K562 (cell line): ENCODE data around the gene MYL9. TPM values are rescaled to one million over a fixed set of nuclear protein-coding genes. Genes with fewer than 3 reads are reported as not detected.

Source experiments
- ATAC-seq: fragments of 200-7000 bp; cut with Tn5 transposase; 3 replicates; pipeline ENCODE4 v1.9.1; 2020; ENCODE audit warnings: moderate library complexity
- BruUV-seq: library from RNA; stranded (reverse); fragments of 400-500 nt; replicated peaks from 2 replicates; lab custom pipeline; 2021; lab: Mats Ljungman, UMichigan
- CTCF ChIA-PET: fragments of 300-600 bp; formaldehyde crosslinking; extraction: SDS; loops from one replicate; lab custom pipeline; 2021; ENCODE audit warnings: low intra/inter-chr PET ratio; lab: Yijun Ruan, JAX
- POLR2A ChIA-PET: fragments of 300-600, 350-650 bp; sonication (Branson Sonifier 250); formaldehyde crosslinking; extraction: SDS; loops from one replicate; lab custom pipeline; 2021; ENCODE audit warnings: antibody characterized with exemption, inconsistent platforms; lab: Yijun Ruan, JAX
- DNase-seq, 4 experiments: peaks; one replicate each; pipeline versions ENCODE4 v3.0.0 to v3.0.0-alpha.2; 2011 to 2018; ENCODE audit warnings: low spot score in 3 of 4, mixed read lengths in 3 of 4; ENCODE audit errors: extremely low read depth in 1 of 4
- FAIRE-seq: peaks from 2 replicates; lab custom pipeline; 2011; peaks lifted over from hg19 to GRCh38; lab: Jason Lieb, UNC
- H2AFZ ChIP-seq: 2 replicates; pipeline ENCODE4 v1.6.0; 2011; ENCODE audit warnings: low read depth, low read length, control low read depth, inconsistent platforms
- H3K27ac ChIP-seq: fragments of 200-600 bp; 3 replicates; pipeline ENCODE4 v1.8.0; 2011; ENCODE audit warnings: low read depth, mild to moderate bottlenecking, control low read depth, inconsistent platforms, low read length, moderate library complexity, mixed read lengths; ENCODE audit errors: extremely low read depth
- H3K27me3 ChIP-seq, 2 experiments: fragments of 300-600 bp in 1 of 2; 2 replicates in 1 of 2; 3 replicates in 1 of 2; pipeline versions ENCODE4 v1.6.0 to v1.8.0; 2011; ENCODE audit warnings: inconsistent platforms in 2 of 2, low read length in 2 of 2, mild to moderate bottlenecking in 1 of 2, mixed read lengths in 1 of 2, moderate library complexity in 1 of 2; ENCODE audit not compliant: control insufficient read depth in 2 of 2, insufficient read depth in 2 of 2
- H3K36me3 ChIP-seq: fragments of 300-600 bp; 3 replicates; pipeline ENCODE4 v1.8.0; 2011; ENCODE audit warnings: mild to moderate bottlenecking, low read length, inconsistent platforms; ENCODE audit not compliant: control insufficient read depth, insufficient read depth
- H3K4me1 ChIP-seq, 2 experiments: fragments of 200-600 bp in 1 of 2; replicated peaks in 1 of 2; 2 replicates in 1 of 2; 3 replicates in 1 of 2; pipeline versions ENCODE4 v1.5.1 to v1.8.0; 2011; ENCODE audit warnings: inconsistent platforms in 2 of 2, low read length in 2 of 2, mild to moderate bottlenecking in 1 of 2, mixed read lengths in 1 of 2, moderate library complexity in 1 of 2; ENCODE audit not compliant: control insufficient read depth in 2 of 2, insufficient read depth in 2 of 2
- H3K4me2 ChIP-seq: 2 replicates; pipeline ENCODE4 v1.6.1; 2011; ENCODE audit warnings: low read length, control low read depth, inconsistent platforms, mixed read lengths; ENCODE audit not compliant: insufficient read depth
- H3K4me3 ChIP-seq: fragments of 200-600 bp; sonication (generic), shearing (Covaris generic); 2 replicates; pipeline ENCODE4 v1.5.1; 2016; ENCODE audit warnings: control low read depth, inconsistent platforms
- H3K79me2 ChIP-seq: fragments of 200-600 bp; 3 replicates; pipeline ENCODE4 v1.8.0; 2011; ENCODE audit warnings: low read length, inconsistent platforms; ENCODE audit not compliant: control insufficient read depth, insufficient read depth
- H3K9ac ChIP-seq, 2 experiments: 2 replicates each; pipeline versions ENCODE4 v1.6.0 to v1.6.1; 2011; ENCODE audit warnings: low read depth in 2 of 2, low read length in 2 of 2, control low read depth in 1 of 2, inconsistent platforms in 1 of 2, mild to moderate bottlenecking in 1 of 2, mixed read lengths in 1 of 2; ENCODE audit not compliant: insufficient read depth in 1 of 2
- H3K9me1 ChIP-seq: one replicate; pipeline ENCODE4 v1.6.0; 2011; ENCODE audit warnings: inconsistent platforms, mild to moderate bottlenecking, low read length, moderate library complexity; ENCODE audit not compliant: control insufficient read depth, insufficient read depth
- H3K9me3 ChIP-seq: replicated peaks from 2 replicates; pipeline ENCODE4 v1.5.1; 2011; ENCODE audit warnings: low read depth, low read length, inconsistent platforms; ENCODE audit not compliant: control insufficient read depth, insufficient read depth
- H4K20me1 ChIP-seq: replicated peaks from 2 replicates; pipeline ENCODE4 v1.6.1; 2011; ENCODE audit warnings: low read length, inconsistent platforms, mixed read lengths; ENCODE audit not compliant: control insufficient read depth, insufficient read depth
- PHTF2 ChIP-seq: fragments of 250-450 bp; sonication (Bioruptor Pico); IDR thresholded peaks from 2 replicates; pipeline ENCODE4 v1.5.0; 2021; ENCODE audit warnings: mild to moderate bottlenecking
- POLR2G ChIP-seq: fragments of 200-400 bp; formaldehyde crosslinking; IDR thresholded peaks from 2 replicates; pipeline ENCODE4 v1.6.1; 2017; ENCODE audit warnings: low read depth, mild to moderate bottlenecking, antibody characterized with exemption, low read length, moderate library complexity
- RBFOX2 ChIP-seq: fragments of 200-400 bp; formaldehyde crosslinking; IDR thresholded peaks from 2 replicates; pipeline ENCODE4 v1.6.1; 2017; ENCODE audit warnings: low read depth, mild to moderate bottlenecking, low read length, moderate library complexity
- ZBTB7A ChIP-seq: IDR thresholded peaks from 2 replicates; pipeline ENCODE4 v1.6.1; 2011; ENCODE audit warnings: low read depth, mild to moderate bottlenecking, low read length, moderate library complexity, borderline replicate concordance; ENCODE audit not compliant: control insufficient read depth
- ZNF668 ChIP-seq: fragments of 250-450 bp; sonication (Bioruptor Pico); IDR thresholded peaks from 2 replicates; pipeline ENCODE4 v1.8.0; 2022; ENCODE audit warnings: mild to moderate bottlenecking, inconsistent platforms
- WGBS: fragments of 100-300 bp; shearing (Covaris generic); methylation state at CpG from one replicate; pipeline ENCODE4 v1.1.6; 2016; ENCODE audit warnings: low coverage, mixed read lengths; ENCODE audit not compliant: insufficient coverage; ENCODE audit errors: missing lambda C conversion rate; 5-methylcytosine and 5-hydroxymethylcytosine counted together
- in situ Hi-C: fragments of 300-500 bp; cut with MboI; formaldehyde crosslinking; loops from 4 replicates; pipeline ENCODE4 v1.15.0; 2018; ENCODE audit warnings: inconsistent platforms, mixed read lengths
- intact Hi-C: fragments of 100-400 bp; cut with micrococcal nuclease; formaldehyde crosslinking; loops from 2 replicates; pipeline ENCODE4 v1.14.2; 2022
- polyA plus RNA-seq, 8 experiments: library from polyadenylated mRNA; depleted of rRNA in 4 of 8; stranded (reverse) in 5 of 8; unstranded in 3 of 8; fragments of >200 nt; fragmentation: Nextera tagmentation in 2 of 8; fragmentation: Illumina TruSeq in 1 of 8; extraction: Ambion mirVana in 2 of 8; extraction: Trizol in 1 of 8; gene quantifications; 2 replicates each; pipeline versions ENCODE4 v1.2.1 to v1.2.3, GENCODE V29; 2011 to 2014; ENCODE audit warnings: inconsistent platforms in 1 of 8, missing spikeins in 1 of 8
- total RNA-seq, 7 experiments: library from RNA; depleted of rRNA in 6 of 7; stranded (reverse); fragments of >200 nt in 6 of 7; fragmentation: Illumina TruSeq in 2 of 7; extraction: Trizol in 2 of 7; gene quantifications; 2 replicates each; pipeline versions ENCODE4 v1.2.1 to v1.2.3, GENCODE V29; 2011 to 2021; ENCODE audit warnings: low replicate concordance in 1 of 7
- TF ChIP-seq, protein P1 (sequence below), 3 experiments: fragments of 200-800 bp in 1 of 3; sonication (Bioruptor generic) in 1 of 3; sonication (generic) in 1 of 3; formaldehyde crosslinking in 1 of 3; IDR thresholded peaks; 2 replicates each; pipeline versions ENCODE4 v1.6.1 to v1.8.0; 2016 to 2022; ENCODE audit warnings: mild to moderate bottlenecking in 2 of 3, missing compliant biosample characterization in 2 of 3, missing genetic modification characterization in 2 of 3, missing genetic modification reagents in 1 of 3
- TF ChIP-seq, protein P2 (sequence below): sonication (generic); formaldehyde crosslinking; IDR thresholded peaks from 2 replicates; pipeline ENCODE4 v1.8.1; 2023; ENCODE audit warnings: mild to moderate bottlenecking, missing genetic modification reagents
- TF ChIP-seq, protein P3 (sequence below), 2 experiments: fragments of 450-650 bp in 1 of 2; sonication (generic) in 1 of 2; formaldehyde crosslinking in 1 of 2; IDR thresholded peaks in 1 of 2; conservative IDR thresholded peaks in 1 of 2; 2 replicates each; pipeline versions ENCODE4 v1.6.1 to v1.8.1; 2016 to 2023; ENCODE audit warnings: mild to moderate bottlenecking in 2 of 2, moderate library complexity in 2 of 2, inconsistent platforms in 1 of 2, missing genetic modification reagents in 1 of 2

The MYL9 gene
- total and polyA plus RNA-seq, 9 of the 15 experiments (the other 6 are each of a cell fraction or from before 2014, with no cell fraction given): 0.11 to 3.2 (median 0.81) TPM; not detected in 1

DNA sequence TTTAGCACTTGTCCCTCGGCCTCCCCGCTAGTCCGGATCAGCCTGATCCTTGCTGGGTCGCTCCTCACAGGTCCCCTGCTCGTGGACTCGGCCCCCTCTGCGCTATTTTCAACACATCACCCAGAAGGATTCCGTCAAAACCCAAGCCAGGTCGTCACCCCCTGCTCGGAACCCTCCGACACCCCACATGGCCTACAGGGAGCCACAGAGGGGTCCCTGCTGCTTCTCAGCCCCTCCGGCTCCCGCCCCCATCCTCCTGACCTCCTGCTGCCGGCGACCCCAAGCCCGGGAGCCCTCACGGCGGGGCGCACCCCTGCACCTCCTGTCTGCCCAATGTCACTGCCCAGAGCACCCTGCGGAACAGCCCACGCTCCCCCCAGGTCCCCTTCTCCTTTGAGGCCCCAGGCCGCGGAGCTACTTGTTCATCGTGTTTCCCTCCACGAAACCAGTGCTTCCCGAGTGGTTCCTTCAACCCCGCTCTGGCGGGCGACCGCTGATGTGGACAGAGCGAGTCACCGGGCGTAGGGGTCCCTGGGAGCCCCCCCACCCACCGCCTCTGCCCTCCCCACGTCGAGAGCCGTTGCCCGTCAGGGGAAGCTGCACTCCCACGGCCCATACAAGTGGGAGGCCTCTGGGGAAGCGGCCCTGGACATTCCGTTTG lies 638 bp upstream of the MYL9 start:
- no peak for DNase-seq
- WGBS: 69% methylated on average over 26 of the region's 41 CpGs
- H3K27ac ChIP-seq: peak overlapping the region; percentile 66; the same call in 1 of the 3 replicates
- intact Hi-C loops: loop anchor here (10.0 kb wide), 1 partner anchor 106 kb away; no protein-coding TSS in a partner anchor
- peak overlapping the region; percentile 41; the same call in 1 of the 2 replicates for H3K4me3 ChIP-seq
- no peaks in the 10 kb centered on the region for H4K20me1 ChIP-seq
- peaks cover 0 to 36% of the 10 kb centered on the region in 2 experiments; a peak in 3 of 5 replicates for H3K4me1 ChIP-seq
- no peaks in the 10 kb centered on the region for H3K27me3 ChIP-seq
- TF ChIP-seq, protein P1, sequence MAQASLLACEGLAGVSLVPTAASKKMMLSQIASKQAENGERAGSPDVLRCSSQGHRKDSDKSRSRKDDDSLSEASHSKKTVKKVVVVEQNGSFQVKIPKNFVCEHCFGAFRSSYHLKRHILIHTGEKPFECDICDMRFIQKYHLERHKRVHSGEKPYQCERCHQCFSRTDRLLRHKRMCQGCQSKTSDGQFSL (CRISPR knock-in tag; IDR thresholded peaks at IDR 0.05): peak; percentile 44; the same call in 1 of the 2 replicates
- TF ChIP-seq, protein P1 (tag; IDR thresholded peaks at IDR 0.05): no peak
- 0 out of 2 replicates have a peak, but pooled peaks have one; percentile 27 for TF ChIP-seq RBFOX2
- TF ChIP-seq ZNF668 (CRISPR knock-in tag): no peak
- 0 out of 2 replicates have a peak, but pooled peaks have one; percentile 3 for TF ChIP-seq POLR2G
- TF ChIP-seq PHTF2 (CRISPR knock-in tag): no peak
- TF ChIP-seq, protein P2, sequence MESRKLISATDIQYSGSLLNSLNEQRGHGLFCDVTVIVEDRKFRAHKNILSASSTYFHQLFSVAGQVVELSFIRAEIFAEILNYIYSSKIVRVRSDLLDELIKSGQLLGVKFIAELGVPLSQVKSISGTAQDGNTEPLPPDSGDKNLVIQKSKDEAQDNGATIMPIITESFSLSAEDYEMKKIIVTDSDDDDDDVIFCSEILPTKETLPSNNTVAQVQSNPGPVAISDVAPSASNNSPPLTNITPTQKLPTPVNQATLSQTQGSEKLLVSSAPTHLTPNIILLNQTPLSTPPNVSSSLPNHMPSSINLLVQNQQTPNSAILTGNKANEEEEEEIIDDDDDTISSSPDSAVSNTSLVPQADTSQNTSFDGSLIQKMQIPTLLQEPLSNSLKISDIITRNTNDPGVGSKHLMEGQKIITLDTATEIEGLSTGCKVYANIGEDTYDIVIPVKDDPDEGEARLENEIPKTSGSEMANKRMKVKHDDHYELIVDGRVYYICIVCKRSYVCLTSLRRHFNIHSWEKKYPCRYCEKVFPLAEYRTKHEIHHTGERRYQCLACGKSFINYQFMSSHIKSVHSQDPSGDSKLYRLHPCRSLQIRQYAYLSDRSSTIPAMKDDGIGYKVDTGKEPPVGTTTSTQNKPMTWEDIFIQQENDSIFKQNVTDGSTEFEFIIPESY (CRISPR knock-in tag): peak; percentile 70
- TF ChIP-seq, protein P3, sequence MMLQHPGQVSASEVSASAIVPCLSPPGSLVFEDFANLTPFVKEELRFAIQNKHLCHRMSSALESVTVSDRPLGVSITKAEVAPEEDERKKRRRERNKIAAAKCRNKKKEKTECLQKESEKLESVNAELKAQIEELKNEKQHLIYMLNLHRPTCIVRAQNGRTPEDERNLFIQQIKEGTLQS (IDR thresholded peaks at IDR 0.05): peak; percentile 37; the same call in 1 of the 2 replicates
- TF ChIP-seq, protein P3 (CRISPR knock-in tag; conservative IDR thresholded peaks at IDR 0.05): no peak
- peak; percentile 52; the same call in 1 of the 2 replicates for TF ChIP-seq ZBTB7A
- no peaks in the 10 kb centered on the region for H3K79me2 ChIP-seq
- ChIA-PET CTCF (no interaction called here), POLR2A (interaction anchor here (0.6 kb wide), 1 partner anchor 65 kb away, joined by 3 read pairs; the partner anchor contains the start of gene RAB5IF)
- H2AFZ ChIP-seq: peak overlapping the region; percentile 84
- no peaks in the 10 kb centered on the region for H3K36me3 ChIP-seq
- no TSS peak for BruUV-seq
- in situ Hi-C loops: loop anchor here (10.0 kb wide), 1 partner anchor 1466 kb away; no protein-coding TSS in a partner anchor
- peak overlapping the region; percentile 48; the same call in 1 of the 2 replicates for H3K4me2 ChIP-seq
- H3K9me1 ChIP-seq: no peaks in the 10 kb centered on the region
- no peak for FAIRE-seq
- no peaks in the 10 kb centered on the region for H3K9me3 ChIP-seq
- peak overlapping the region; percentile 43 to 87; a peak in 3 of 4 replicates for H3K9ac ChIP-seq
- ATAC-seq: no peak
